ENCODE measurements around the gene MAP1LC3A. TPM values are rescaled to one million over a fixed set of nuclear protein-coding genes. Genes with fewer than 3 reads are reported as not detected.

The MAP1LC3A gene
- total RNA-seq, 2 experiments from 2014 or later = 0.62 to 0.95 TPM

DNA sequence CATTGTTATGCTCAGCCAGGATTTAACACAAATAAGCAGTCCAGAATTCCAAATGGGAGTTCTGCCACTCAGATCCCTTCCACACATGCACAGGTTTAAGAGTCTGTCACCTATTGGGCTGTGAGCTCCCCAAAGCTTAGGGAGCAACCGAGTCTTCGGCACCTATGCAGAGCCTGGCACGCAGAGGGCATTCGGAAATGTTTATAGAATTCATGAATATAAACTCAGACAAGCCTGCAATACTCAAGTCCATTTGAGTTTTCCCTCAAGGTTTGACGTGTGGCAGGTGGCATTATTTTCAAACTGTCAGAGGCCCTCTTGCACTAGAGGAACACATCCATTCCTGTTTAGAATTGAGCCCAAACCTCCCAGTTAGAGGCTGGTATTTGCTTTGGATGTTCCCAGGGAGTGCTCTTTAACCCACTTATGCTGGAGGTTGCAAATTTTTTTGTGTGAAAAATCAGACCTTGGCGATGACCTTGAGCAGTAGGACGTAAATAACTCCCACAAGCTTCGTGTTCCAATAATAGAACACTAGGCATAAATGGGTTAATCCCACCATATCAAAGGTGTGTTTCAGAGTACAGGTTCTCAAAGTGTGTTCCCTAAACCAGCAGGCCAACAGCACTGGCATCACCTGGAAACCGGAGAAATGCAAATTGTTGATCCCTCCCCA is 28.1 kb downstream of the MAP1LC3A start:
- Mint-ChIP-seq H3K36me3 (no peaks in the 10 kb centered on the region), H3K4me3 (no peak overlapping the region), H3K9me3 (no peaks in the 10 kb centered on the region), H3K27me3 (no peaks in the 10 kb centered on the region), H3K4me1 (peaks cover under 1% of the 10 kb centered on the region), H3K27ac (no peak overlapping the region)
- no peak for DNase-seq

DNA sequence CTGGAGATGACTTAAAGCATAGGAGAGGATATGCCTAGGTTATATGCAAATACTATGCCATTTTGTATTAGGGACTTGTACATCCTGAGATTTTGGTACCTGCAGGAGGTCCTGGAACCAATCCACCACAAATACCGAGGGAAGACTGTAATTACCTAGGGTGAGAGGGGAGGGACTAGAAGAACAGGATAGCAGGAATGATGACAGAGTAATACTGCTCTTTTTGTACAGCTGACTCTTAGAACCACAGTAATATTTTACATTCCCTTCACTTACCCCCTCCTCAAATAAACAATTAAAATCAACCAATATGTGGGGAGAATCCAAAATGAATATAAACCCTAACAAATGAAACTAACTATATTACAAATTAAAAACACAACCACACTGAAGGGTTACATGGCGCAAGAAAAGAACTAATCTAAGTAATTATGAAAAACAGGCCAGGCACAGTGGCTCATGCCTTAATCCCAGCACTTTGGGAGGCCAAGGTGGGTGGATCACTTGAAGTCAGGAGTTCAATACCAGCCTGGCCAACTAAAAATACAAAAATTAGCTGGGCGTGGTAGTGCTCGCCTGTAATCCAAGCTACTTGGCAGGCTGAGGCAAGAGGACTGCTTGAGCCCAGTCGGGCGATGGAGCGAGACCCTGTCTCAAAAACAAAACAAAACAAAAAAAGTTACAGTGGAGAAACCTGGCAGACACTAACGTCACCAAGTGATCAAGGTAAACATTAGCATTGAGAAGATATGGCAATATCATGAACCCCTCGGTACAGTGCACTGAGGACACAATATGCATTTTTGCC is 37.1 kb downstream of the MAP1LC3A start:
- no peak overlapping the region for H3K4me3 Mint-ChIP-seq
- no peak for DNase-seq
- H3K36me3 Mint-ChIP-seq = peaks cover 1% of the 10 kb centered on the region
- H3K9me3 Mint-ChIP-seq = no peaks in the 10 kb centered on the region
- H3K27me3 Mint-ChIP-seq = no peaks in the 10 kb centered on the region
- H3K27ac Mint-ChIP-seq = no peak overlapping the region
- no peaks in the 10 kb centered on the region for H3K4me1 Mint-ChIP-seq

DNA sequence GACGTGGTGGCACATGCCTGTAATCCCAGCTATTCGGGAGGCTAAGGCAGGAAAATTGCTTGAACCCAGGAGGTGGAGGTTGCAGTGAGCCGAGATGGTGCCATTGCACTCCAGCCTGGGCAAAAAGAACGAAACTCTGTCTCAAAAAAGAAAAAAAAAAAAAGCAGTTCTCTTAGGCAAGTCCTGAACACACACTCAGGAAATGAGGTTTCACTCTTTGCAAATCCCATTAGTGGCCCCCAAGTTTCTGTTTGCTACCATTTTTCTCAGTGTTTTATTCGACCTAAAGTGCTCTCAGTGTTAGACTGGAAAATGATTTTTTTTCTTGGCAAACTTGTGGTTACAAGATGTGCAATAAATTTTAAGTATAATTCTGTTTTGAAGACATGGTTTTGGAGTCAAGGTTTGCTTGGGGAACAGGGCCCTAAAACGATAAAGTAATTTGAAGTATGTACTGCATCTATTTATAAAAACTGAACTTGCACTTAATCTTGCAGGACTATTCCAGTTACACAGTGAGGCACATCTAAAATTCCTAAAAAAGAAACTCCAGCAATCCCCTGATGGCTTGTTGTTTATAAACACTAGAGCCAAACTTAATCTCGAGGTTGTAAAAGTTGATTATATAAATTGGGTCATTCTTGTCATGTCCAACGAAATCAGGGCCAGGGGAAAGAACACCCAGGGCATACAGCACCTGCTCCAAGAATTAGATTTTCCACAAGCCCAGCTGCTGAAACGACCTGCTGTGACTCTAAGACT is 42.6 kb downstream of the MAP1LC3A start:
- Mint-ChIP-seq H3K27ac (no peak overlapping the region), H3K4me1 (peaks cover 4% of the 10 kb centered on the region), H3K36me3 (peaks cover 1% of the 10 kb centered on the region), H3K4me3 (no peak overlapping the region), H3K27me3 (no peaks in the 10 kb centered on the region), H3K9me3 (no peaks in the 10 kb centered on the region)
- no peak for DNase-seq

DNA sequence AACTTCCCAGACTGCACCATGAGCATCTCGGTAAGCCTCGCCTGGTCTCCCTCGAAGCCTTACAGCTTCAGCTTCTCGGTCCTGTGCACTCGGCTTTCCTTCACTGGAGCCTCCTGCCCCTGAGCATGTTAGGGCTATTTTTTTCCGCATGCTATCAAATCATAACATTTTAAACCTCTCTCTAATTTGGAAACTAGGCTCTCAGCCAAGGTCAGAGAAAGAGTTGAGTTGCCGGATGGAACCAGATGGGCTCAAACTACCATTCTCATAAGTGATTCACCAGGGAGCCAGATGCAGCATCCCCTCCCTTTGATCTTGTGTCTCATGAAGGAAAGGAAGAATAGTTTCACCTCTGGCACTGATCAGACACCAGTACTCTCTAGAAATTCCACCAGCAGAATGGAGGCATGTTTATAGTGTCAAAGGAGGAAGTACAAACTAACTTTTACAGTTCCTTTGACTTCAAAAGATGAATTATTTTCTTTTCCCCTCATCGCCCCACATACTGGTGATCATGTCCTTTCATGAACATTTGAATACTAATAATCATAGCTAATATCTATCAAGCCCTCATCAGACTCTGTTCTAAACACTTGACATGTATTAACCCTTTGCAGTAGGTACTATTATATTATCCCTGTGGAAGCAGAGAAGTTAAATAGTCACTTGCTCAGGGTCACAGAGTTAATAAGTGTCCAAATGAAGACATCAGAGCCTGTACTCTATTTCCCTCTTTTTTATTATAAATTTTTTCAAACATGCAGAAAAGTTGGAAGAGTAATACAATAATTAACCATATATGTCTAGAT is 46.7 kb downstream of the MAP1LC3A start:
- Mint-ChIP-seq H3K4me1 (peaks cover 4% of the 10 kb centered on the region), H3K27me3 (no peaks in the 10 kb centered on the region), H3K36me3 (peaks cover 3% of the 10 kb centered on the region), H3K4me3 (no peak overlapping the region), H3K27ac (no peak overlapping the region), H3K9me3 (no peaks in the 10 kb centered on the region)
- no peak for DNase-seq

DNA sequence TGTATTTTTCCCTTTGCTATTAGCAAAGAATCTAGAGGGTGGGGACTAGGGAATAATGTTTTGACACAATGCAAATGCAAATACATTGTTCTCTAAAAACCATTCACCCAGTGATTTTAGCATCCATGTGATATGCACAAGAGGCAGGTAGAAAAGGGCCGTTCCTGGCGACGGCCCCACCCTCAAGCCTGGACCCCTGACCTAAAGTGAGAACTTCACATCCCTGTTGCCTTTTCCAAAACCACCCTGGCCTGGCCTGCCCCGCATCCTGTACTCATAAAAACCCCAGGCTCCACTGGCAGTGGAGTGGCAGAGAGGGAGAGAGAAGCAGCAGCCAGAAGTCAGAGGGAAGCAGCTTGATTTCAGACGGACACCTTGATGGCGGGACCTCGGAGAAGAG is 48.5 kb downstream of the MAP1LC3A start:
- H3K27me3 Mint-ChIP-seq = no peaks in the 10 kb centered on the region

More for the DNA sequence above, 48.5 kb downstream of the MAP1LC3A start:
- Mint-ChIP-seq H3K9me3 (no peaks in the 10 kb centered on the region), H3K4me3 (no peak overlapping the region), H3K27ac (no peak overlapping the region), H3K4me1 (peaks cover 2% of the 10 kb centered on the region), H3K36me3 (peaks cover 7% of the 10 kb centered on the region)
- DNase-seq = no peak

Other genes with a start within 250 kb of the MAP1LC3A start
- 10 to 100 TPM; 45.1 to 55.2 TPM for gene ITCH, start 195.4 kb upstream of the MAP1LC3A start, total RNA-seq
- gene DYNLRB1, start 42.3 kb upstream of the MAP1LC3A start, total RNA-seq = 10 to 100 TPM; 72.0 to 76.9 TPM
- 10 to 100 TPM; 18.7 to 19.3 TPM for gene PIGU, start 118.4 kb downstream of the MAP1LC3A start, total RNA-seq
- 1 to 10 TPM; 2.6 to 2.9 TPM for gene TP53INP2, start 145.6 kb downstream of the MAP1LC3A start, total RNA-seq